Measurements from ENCODE around the gene PI4KB. TPM values are rescaled to one million over a fixed set of nuclear protein-coding genes. Genes with fewer than 3 reads are reported as not detected.

The PI4KB gene
- total and polyA plus RNA-seq, 2 of the 4 experiments (the other 2 are of a cell fraction), result 82.4 to 94.5 TPM

- no peak overlapping the region for H3K4ac ChIP-seq (ENCODE audit: low read depth, low read length)
- 0% methylated on average over 1 of the region's 9 CpGs; no CpG with 5 or more reads in 1 of the 2 experiments for WGBS, 2 experiments (ENCODE audit: extremely low coverage in 2 of 2, insufficient read length in 1 of 2)
- ChIA-PET CTCF (interaction anchor here (1.0 to 1.1 kb wide), 2 partner anchors 11 to 31 kb away, joined by 3 to 4 read pairs; no protein-coding TSS in a partner anchor), POLR2A (ENCODE audit: unreplicated experiment) (interaction anchor here (0.6 kb wide), 1 partner anchor 21 kb away, joined by 3 read pairs; no protein-coding TSS in a partner anchor)
- peak overlapping the region; percentile 78 for H2AFZ ChIP-seq (replicated peaks; ENCODE audit: low read length, poor library complexity)
- in situ Hi-C loops (cut with MboI; ENCODE audit: low sequenced_read_pairs), result no loop called here
- H3K36me3 ChIP-seq (ENCODE audit: control insufficient read depth, insufficient read depth, low read length), result peaks cover 10% of the 10 kb centered on the region; the same call in 1 of the 2 replicates
- H3K9me3 ChIP-seq (ENCODE audit: control insufficient read depth, insufficient read depth, low read length), result no peaks in the 10 kb centered on the region
- peak overlapping the region in 1 of 2 experiments; percentile 93; a peak in 2 of 4 replicates for H4K8ac ChIP-seq (ENCODE audit: low read depth in 2 of 2, low read length in 2 of 2)
- H4K91ac ChIP-seq (ENCODE audit: insufficient read depth, low read depth, low read length), result no peak overlapping the region
- TF ChIP-seq BHLHE40 (IDR thresholded peaks at IDR 0.05; ENCODE audit: low read depth, low read length) (no peak), CEBPB (IDR thresholded peaks at IDR 0.05; ENCODE audit: low read depth, low read length) (peak; percentile 69), FOS (IDR thresholded peaks at IDR 0.05; ENCODE audit: low read depth, low read length) (no peak), MAZ (IDR thresholded peaks at IDR 0.05; ENCODE audit: borderline replicate concordance, low read depth, low read length) (no peak)
- H4K20me1 ChIP-seq (ENCODE audit: insufficient read depth, low read length), result no peaks in the 10 kb centered on the region
- no TSS peak for BruUV-seq (replicated peaks)
- dilution Hi-C loops (cut with HindIII; ENCODE audit: low sequenced_read_pairs, unreplicated experiment), result no loop called here
- peak overlapping the region; percentile 50 for H3K4me3 ChIP-seq (ENCODE audit: insufficient read depth, low read depth, low read length)
- peak overlapping the region; percentile 8; the same call in 1 of the 2 replicates for H4K5ac ChIP-seq (ENCODE audit: low read depth, low read length)
- intact Hi-C loops (cut with micrococcal nuclease), result no loop called here
- DNase-seq, result peak; percentile 35
- H3K4me1 ChIP-seq (ENCODE audit: control insufficient read depth, insufficient read depth, low read length), result peaks cover 14% of the 10 kb centered on the region
- ATAC-seq (ENCODE audit: low read depth), result peak; percentile 18
- peak overlapping the region; percentile 95; the same call in 1 of the 2 replicates for H3K14ac ChIP-seq (replicated peaks; ENCODE audit: low read depth, low read length)
- no peak overlapping the region for H2BK5ac ChIP-seq (ENCODE audit: low read depth, low read length, poor library complexity, severe bottlenecking)
- H3K9me1 ChIP-seq (ENCODE audit: insufficient read depth, low read length), result peaks cover 8% of the 10 kb centered on the region
- no peak overlapping the region for H2AK5ac ChIP-seq (ENCODE audit: low read depth, low read length)
- no peak overlapping the region for H2AK9ac ChIP-seq (replicated peaks; ENCODE audit: low read depth, low read length, poor library complexity)
- H2BK20ac ChIP-seq (ENCODE audit: low read depth, low read length), result no peak overlapping the region
- H3K18ac ChIP-seq (ENCODE audit: low read depth, low read length), result no peak overlapping the region
- H3K56ac ChIP-seq (ENCODE audit: extremely low read depth, insufficient read depth, low read length), result no peak overlapping the region
- H3K9ac ChIP-seq (ENCODE audit: low read depth, low read length), result peak overlapping the region; percentile 62; the same call in 1 of the 2 replicates
- H3K27ac ChIP-seq (ENCODE audit: insufficient read depth, low read length), result peak overlapping the region; percentile 15; the same call in 1 of the 2 replicates
- H2BK15ac ChIP-seq (ENCODE audit: low read depth, low read length), result no peak overlapping the region
- H3K4me2 ChIP-seq (ENCODE audit: low read depth, low read length), result peak overlapping the region; percentile 84
- H3K23ac ChIP-seq (ENCODE audit: low read depth, low read length), result 0 out of 2 replicates have a peak overlapping the region, but pooled peaks have one; percentile 63
- H2BK120ac ChIP-seq (ENCODE audit: low read depth, low read length), result no peak overlapping the region
- H3K27me3 ChIP-seq (ENCODE audit: control insufficient read depth, insufficient read depth, low read length), result no peaks in the 10 kb centered on the region
- peaks cover 0 to 10% of the 10 kb centered on the region in 2 experiments; a peak in 1 of 4 replicates for H3K79me1 ChIP-seq (ENCODE audit: low read depth in 1 of 2, low read length in 2 of 2)
Observed at GRCh38 chr1:151371370-151372057, 44.3 kb upstream of the PI4KB start.

Data from IMR-90 (cell line).